PC-9 (cell line): ENCODE measurements around the gene SCYGR3. TPM values are rescaled to one million over a fixed set of nuclear protein-coding genes. Genes with fewer than 3 reads are reported as not detected.

Experiments
- BruUV-seq: library from RNA; stranded (reverse); fragments of 400-500 nt; replicated peaks from 2 replicates; lab custom pipeline; 2021; lab: Mats Ljungman, UMichigan
- CTCF ChIA-PET: fragments of 300-600 bp; sonication (Branson Sonifier 250); formaldehyde crosslinking; loops from one replicate; lab custom pipeline; 2022; ENCODE audit warnings: antibody characterized with exemption; lab: Charles Lee
- POLR2A ChIA-PET: fragments of 300-600 bp; sonication (Branson Sonifier 250); formaldehyde crosslinking; loops from one replicate; lab custom pipeline; 2022; ENCODE audit warnings: antibody characterized with exemption; ENCODE audit not compliant: unreplicated experiment; lab: Charles Lee
- DNase-seq, 2 experiments: peaks; one replicate each; pipeline versions ENCODE4 v3.0.0 to v3.0.0-alpha.2; 2015 to 2022; ENCODE audit warnings: mixed read lengths in 1 of 2
- H2AFZ ChIP-seq: fragments of 200-600 bp; sonication (generic); 2 replicates; pipeline ENCODE4 v1.8.1; 2017; ENCODE audit warnings: antibody characterized with exemption
- H3F3A ChIP-seq: fragments of 200-600 bp; sonication (generic); 2 replicates; pipeline ENCODE4 v1.8.1; 2017; ENCODE audit warnings: antibody characterized with exemption, mild to moderate bottlenecking, low read depth; ENCODE audit not compliant: insufficient read depth
- H3K27ac ChIP-seq: fragments of 200-600 bp; sonication (generic); 2 replicates; pipeline ENCODE4 v1.6.1; 2016; ENCODE audit warnings: mixed run types
- H3K27me3 ChIP-seq: fragments of 200-600 bp; sonication (generic); 2 replicates; pipeline ENCODE4 v1.6.1; 2016; ENCODE audit warnings: low read depth, mixed run types; ENCODE audit not compliant: insufficient read depth
- H3K36me3 ChIP-seq: fragments of 200-600 bp; sonication (generic); 2 replicates; pipeline ENCODE4 v1.6.1; 2016; ENCODE audit warnings: low read depth, mixed run types
- H3K4me1 ChIP-seq: fragments of 200-600 bp; sonication (generic); replicated peaks from 2 replicates; pipeline ENCODE4 v1.6.1; 2016; ENCODE audit warnings: mixed run types; ENCODE audit not compliant: insufficient read depth
- H3K4me2 ChIP-seq: fragments of 200-600 bp; sonication (generic); 2 replicates; pipeline ENCODE4 v1.6.1; 2017; ENCODE audit warnings: mixed run types
- H3K4me3 ChIP-seq: fragments of 200-600 bp; sonication (generic); 2 replicates; pipeline ENCODE4 v1.6.1; 2016; ENCODE audit warnings: mixed run types
- H3K79me2 ChIP-seq: fragments of 200-600 bp; sonication (generic); 2 replicates; pipeline ENCODE4 v1.6.1; 2017; ENCODE audit warnings: low read depth, mixed run types
- H3K9me2 ChIP-seq: fragments of 200-600 bp; sonication (generic); 2 replicates; pipeline ENCODE4 v1.8.1; 2017; ENCODE audit warnings: mild to moderate bottlenecking; ENCODE audit not compliant: insufficient read depth
- H3K9me3 ChIP-seq: fragments of 200-600 bp; sonication (generic); 2 replicates; pipeline ENCODE4 v1.8.1; 2016; ENCODE audit warnings: low read depth; ENCODE audit not compliant: insufficient read depth
- H4K20me1 ChIP-seq: fragments of 200-600 bp; sonication (generic); 2 replicates; pipeline ENCODE4 v1.8.1; 2017; ENCODE audit not compliant: insufficient read depth
- CTCF ChIP-seq: fragments of 200-600 bp; sonication (generic); conservative IDR thresholded peaks from 2 replicates; pipeline ENCODE4 v1.6.1; 2017; ENCODE audit warnings: mixed run types, antibody characterized with exemption, mild to moderate bottlenecking, moderate library complexity
- EZH2 ChIP-seq: fragments of 200-600 bp; sonication (generic); IDR thresholded peaks from 2 replicates; pipeline ENCODE4 v1.8.0; 2017; ENCODE audit warnings: antibody characterized with exemption, low read depth
- intact Hi-C: fragments of 100-400 bp; cut with micrococcal nuclease; formaldehyde crosslinking; loops from one replicate; pipeline ENCODE4 v1.10.0; 2022; ENCODE audit not compliant: unreplicated experiment
- total RNA-seq: library from RNA; stranded (reverse); gene quantifications from 2 replicates; pipeline ENCODE4 v1.2.3, GENCODE V29; 2021

SCYGR3 gene
- total RNA-seq, 1 experiment from 2014 or later = not detected

GRCh38 chr2:227634201-227634600 lies 19.6 kb upstream of the SCYGR3 start:
- H3K4me1 ChIP-seq = no peaks in the 10 kb centered on the region
- no peaks in the 10 kb centered on the region for H3K9me3 ChIP-seq
- BruUV-seq = no TSS peak
- H3K36me3 ChIP-seq = no peaks in the 10 kb centered on the region
- ChIA-PET POLR2A (no interaction called here), CTCF (no interaction called here)
- no peaks in the 10 kb centered on the region for H3K9me2 ChIP-seq
- no peak for TF ChIP-seq EZH2
- no peak for TF ChIP-seq CTCF
- H3F3A ChIP-seq = no peaks in the 10 kb centered on the region
- H3K4me3 ChIP-seq = no peak overlapping the region
- H2AFZ ChIP-seq = no peak overlapping the region
- no peaks in the 10 kb centered on the region for H3K27me3 ChIP-seq
- DNase-seq = no peak
- H4K20me1 ChIP-seq = no peaks in the 10 kb centered on the region
- intact Hi-C loops = no loop called here
- H3K4me2 ChIP-seq = no peak overlapping the region
- no peak overlapping the region for H3K27ac ChIP-seq
- no peaks in the 10 kb centered on the region for H3K79me2 ChIP-seq

- BruUV-seq = no TSS peak
- intact Hi-C loops = no loop called here
- H3K9me3 ChIP-seq = no peaks in the 10 kb centered on the region
- no peak for DNase-seq
- H3K4me2 ChIP-seq = no peak overlapping the region
- no peaks in the 10 kb centered on the region for H3F3A ChIP-seq
- POLR2A ChIA-PET = no interaction called here
- H4K20me1 ChIP-seq = no peaks in the 10 kb centered on the region
- TF ChIP-seq EZH2 = no peak
- no peak for TF ChIP-seq CTCF
- H3K4me3 ChIP-seq = no peak overlapping the region
- H3K4me1 ChIP-seq = no peaks in the 10 kb centered on the region
- H3K9me2 ChIP-seq = no peaks in the 10 kb centered on the region
- no peaks in the 10 kb centered on the region for H3K79me2 ChIP-seq
- H3K27ac ChIP-seq = no peak overlapping the region
- CTCF ChIA-PET = no interaction called here
- no peak overlapping the region for H2AFZ ChIP-seq
- no peaks in the 10 kb centered on the region for H3K36me3 ChIP-seq
- no peaks in the 10 kb centered on the region for H3K27me3 ChIP-seq
Measured at GRCh38 chr2:227632827-227633226, 18.2 kb upstream of the SCYGR3 start.

GRCh38 chr2:227630322-227630721 lies 15.7 kb upstream of the SCYGR3 start:
- H3K9me2 ChIP-seq = no peaks in the 10 kb centered on the region
- no peaks in the 10 kb centered on the region for H3K36me3 ChIP-seq
- no peaks in the 10 kb centered on the region for H3K79me2 ChIP-seq
- H2AFZ ChIP-seq = no peak overlapping the region
- CTCF ChIA-PET = no interaction called here
- POLR2A ChIA-PET = no interaction called here
- no peak overlapping the region for H3K4me3 ChIP-seq
- no peak for DNase-seq
- no peaks in the 10 kb centered on the region for H3K9me3 ChIP-seq
- H3K4me2 ChIP-seq = no peak overlapping the region
- H4K20me1 ChIP-seq = no peaks in the 10 kb centered on the region
- intact Hi-C loops = no loop called here
- BruUV-seq = no TSS peak
- H3K27ac ChIP-seq = no peak overlapping the region
- H3K27me3 ChIP-seq = no peaks in the 10 kb centered on the region
- H3F3A ChIP-seq = no peaks in the 10 kb centered on the region
- TF ChIP-seq CTCF = no peak
- no peak for TF ChIP-seq EZH2
- no peaks in the 10 kb centered on the region for H3K4me1 ChIP-seq
